ENCODE data around the gene INTU. TPM values are rescaled to one million over a fixed set of nuclear protein-coding genes. Genes with fewer than 3 reads are reported as not detected.
"Not testable (repeated sequence)": the region's sequence is repeated elsewhere in the genome, so short reads cannot be mapped to it uniquely, and the experiment has no call there.

INTU gene
- 15.0 TPM for total RNA-seq

DNA sequence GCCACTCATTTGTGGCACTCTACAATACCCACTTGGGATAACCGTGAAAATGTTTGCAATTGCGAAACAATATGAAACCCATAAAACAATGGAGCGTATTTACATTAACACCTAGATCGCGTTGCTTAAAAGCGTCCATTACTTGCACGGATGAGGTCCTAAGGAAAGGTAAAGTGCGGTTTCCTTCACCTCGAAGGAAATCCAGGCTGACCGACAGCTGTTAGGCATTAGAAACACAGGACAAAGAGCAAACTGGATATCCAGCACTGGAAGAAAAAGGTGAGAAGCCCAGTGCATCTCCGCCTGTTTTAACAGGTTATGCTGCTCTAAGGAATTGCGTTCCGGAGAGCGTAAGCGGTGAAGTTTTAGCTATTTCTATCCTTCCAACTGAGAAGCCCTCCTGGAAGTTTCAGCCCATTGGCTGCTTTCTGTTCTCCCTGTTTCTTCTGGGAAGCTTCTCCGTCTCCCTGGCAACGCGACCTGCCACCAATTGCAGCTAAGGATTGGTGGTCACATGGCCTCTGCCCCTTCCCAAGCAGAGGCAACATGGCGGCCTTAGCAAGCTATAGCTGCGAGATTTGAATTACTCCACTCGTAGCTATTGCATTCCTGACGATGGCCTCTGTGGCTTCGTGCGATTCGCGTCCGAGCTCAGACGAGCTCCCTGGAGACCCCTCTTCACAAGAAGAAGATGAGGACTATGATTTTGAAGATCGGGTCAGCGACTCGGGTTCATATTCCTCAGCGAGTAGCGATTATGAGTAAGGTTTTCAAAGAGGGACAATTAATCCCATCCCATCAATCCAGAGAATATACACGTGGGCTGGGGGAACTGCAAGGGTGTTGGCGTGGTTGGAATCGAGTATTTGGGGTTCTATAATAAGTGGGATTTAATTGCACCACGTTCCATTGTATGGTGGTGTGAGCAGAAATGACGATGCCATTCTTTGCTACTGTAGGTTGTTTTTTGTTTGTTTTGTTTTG is at the start of gene INTU:
TSS of gene INTU (plus strand) at position 538 of the 984 bp plus-strand sequence. CDS start at position 616, 78 bp downstream.
- peak; percentile 94 for DNase-seq (ENCODE audit: low spot score)

DNA sequence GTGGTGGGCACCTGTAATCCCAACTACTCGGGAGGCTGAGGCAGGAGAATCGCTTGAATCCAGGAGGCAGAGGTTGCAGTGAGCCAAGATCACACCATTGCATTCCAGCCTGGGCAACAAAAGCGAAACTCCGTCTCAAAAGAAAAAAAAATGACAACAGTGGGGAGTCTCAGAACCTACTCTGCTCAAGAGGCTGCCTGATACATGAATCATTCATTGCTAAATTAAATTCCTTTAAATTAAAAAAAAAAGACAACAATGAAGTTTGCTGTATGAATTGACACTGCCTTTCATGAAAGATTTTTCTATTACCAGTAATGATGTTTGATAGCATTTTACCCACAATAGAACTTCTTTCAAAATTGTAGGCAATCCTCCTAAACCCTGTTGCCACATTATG is 46.3 kb upstream of the INTU start:
- DNase-seq (ENCODE audit: low spot score): not testable (repeated sequence)

DNA sequence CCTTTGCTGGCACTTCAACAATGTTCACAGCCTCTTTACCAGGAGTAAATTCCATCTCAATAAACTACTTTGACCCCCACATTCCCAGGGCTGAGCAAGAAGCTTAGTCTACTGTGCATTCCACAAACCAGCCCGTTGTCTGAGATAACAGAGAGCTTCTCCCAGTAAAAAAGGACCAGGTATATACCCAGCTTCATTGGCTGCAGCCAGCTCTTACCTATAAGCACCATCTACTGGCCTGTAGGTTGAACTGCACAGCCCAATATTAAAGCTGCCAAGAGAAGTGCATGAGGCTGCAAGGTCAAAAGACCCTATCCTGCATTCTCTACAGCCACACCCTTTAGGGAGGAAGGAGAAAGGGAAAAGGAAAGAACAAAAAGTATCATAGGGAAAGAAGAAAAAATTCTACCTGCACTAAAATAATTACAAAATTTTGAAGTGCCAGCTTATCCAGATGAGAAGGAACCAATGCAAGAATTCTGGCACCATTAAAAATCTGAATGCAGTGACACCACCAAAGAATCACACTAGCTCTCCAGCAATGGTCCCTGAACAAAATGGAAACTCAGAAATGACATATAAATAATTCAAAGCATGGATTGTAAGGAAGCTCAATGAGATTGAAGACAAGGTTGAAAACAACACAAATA is 45.7 kb upstream of the INTU start:
- DNase-seq (ENCODE audit: low spot score): no peak

DNA sequence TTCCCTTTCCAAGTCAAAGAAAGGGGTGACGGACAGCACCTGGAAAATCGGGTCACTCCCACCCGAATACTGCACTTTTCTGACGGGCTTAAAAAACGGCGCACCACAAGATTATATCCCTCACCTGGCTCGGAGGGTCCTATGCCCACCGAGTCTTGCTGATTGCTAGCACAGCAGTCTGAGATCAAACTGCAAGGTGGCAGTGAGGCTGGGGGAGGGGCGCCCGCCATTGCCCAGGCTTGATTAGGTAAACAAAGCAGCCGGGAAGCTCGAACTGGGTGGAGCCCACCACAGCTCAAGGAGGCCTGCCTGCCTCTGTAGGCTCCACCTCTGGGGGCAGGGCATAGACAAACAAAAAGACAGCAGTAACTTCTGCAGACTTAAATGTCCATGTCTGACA is 43.6 kb upstream of the INTU start:
- DNase-seq (ENCODE audit: low spot score): not testable (repeated sequence)

DNA sequence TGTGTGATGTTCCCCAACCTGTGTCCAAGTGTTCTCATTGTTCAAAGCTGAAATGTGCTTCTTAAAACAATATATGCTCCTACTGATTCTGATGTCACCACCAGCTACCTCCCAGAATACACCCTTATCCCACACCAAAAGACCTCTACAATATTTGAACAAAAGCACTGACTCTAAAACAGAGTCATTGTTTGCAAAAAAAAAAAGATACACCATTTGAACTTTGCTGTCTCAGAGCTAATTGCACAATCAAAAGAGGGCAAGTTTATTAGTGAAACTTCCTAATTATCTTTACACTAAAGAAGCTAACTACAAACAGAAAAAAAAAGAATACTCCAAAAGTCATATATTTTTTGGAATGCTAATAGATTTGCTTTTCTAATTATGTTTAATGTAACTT is 34.1 kb upstream of the INTU start:
- DNase-seq (ENCODE audit: low spot score): no peak

DNA sequence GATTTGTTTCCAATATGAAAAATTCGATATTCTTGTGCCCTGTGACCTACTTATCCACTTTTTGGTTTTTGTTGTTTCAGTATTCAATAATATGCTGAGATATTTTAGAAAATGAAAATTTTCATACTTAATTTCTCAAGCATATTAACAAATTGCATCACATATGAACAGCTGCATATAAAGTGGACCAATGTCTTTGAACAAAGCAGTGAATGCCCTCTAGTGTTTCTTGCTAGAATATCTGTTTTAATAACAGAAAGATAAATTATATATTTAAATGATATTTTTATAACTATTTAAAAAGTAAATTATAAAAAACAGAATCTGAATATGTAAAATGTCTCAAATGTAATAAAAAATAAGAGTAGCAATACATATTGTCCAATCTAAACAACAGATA is 31.7 kb upstream of the INTU start:
- DNase-seq (ENCODE audit: low spot score): no peak

DNA sequence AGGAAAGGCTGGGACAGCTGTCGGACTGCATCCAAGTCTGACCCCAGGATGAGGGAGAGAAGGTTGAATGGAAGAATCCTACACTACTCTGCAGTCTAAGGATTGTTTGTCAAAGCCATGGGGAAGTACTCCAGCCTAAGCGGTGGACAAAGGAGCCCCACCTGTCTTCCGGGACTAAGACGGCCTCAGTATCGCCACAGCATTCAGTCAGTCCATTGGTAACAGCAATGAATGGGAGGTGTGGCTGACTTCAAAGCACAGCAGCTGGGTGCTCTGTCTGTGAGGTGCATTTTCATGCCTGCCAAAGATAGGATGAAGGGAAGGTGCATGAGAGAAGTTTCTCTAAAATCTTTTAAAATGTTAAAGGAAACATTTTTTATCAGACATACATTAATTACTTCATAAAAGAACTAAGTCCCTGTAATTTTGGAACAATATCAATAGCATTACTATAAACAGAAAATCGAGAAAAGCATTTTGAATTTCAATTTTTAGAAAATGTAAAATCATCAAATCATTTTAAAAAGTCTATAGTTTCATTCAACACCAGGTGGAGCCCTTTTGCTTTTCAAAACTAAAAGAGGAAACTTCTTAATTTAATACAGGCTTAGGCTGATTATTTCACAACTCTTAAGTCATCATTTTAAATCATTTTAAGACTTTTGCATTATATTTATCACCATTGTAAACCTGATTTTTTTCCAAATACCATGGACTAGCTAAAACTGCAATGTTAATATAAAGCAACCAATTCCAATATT is 27.6 kb upstream of the INTU start:
- DNase-seq (ENCODE audit: low spot score): no peak

DNA sequence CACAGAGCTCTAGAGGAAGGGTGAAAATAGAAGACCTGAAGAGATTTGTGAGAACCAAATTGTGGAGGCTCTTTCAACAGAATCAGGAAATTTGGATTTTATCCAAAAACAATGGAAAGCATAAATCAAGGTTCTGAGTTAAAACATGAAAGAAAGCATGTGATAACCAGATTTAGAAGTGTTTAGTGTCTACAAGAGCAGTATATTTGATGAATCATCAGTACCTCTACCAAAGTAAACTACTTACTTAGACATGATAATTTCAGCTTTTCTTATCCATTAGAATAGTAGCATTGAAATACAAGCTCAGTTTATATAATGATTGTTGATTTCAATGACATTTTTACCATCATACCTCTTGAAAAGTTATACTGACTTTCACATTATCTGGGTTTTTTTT is 25.9 kb upstream of the INTU start:
- no peak for DNase-seq (ENCODE audit: low spot score)

DNA sequence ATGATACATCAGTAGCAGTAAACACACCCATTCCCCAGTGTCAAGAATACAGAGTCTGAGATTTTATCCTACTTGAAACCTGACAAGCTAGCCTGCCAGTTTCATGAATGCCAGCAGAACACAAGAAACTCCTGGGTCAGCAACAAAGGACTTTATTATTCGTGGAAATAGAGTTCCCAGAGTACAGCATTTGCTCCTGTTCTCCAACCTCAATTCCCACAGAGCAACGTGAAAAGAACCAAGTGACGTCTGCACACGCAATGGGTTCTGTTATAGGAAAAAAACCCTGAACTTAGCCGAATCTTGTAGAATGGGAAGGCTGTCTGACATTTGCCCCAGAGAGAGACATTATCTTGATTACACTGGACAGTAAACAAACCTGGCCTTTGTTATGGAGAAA is 23.3 kb upstream of the INTU start:
- DNase-seq (ENCODE audit: low spot score): no peak

DNA sequence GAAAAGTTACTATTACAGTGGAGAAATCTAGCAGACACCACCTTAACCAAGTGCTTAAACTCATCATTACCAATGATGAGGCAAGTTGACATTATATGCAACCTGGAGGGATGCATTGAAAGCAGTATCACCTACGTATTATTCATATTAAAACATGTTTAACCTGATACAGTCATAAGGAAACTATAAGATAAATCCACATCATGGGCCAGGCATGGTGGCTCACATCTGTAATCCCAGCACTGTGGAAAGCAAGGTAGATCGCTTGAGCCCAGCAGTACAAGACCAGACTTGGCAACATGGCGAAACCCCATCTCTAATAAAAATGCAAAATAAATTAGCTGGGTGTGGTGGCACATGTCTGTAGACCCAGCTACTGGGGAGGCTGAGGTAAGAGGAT is 22.3 kb upstream of the INTU start:
- no peak for DNase-seq (ENCODE audit: low spot score)

DNA sequence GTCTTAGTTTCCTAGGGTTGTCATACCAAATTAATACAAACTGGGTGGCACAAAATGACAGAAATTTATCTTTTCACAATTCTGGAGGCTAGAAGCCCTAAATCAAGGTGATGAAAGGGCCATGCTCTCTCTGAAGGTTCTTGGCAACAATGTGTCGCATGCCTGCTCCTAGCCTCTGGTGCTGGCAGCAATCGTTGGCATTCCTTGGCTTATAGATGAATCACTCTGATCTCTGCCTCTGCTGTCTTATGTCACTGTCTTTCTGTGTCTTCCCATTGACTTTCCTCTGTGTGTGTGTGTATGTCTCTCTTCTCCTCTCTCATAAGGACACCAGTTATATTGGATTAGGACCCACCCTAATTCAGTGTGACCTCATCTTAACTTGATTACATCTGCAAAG is 15.9 kb upstream of the INTU start:
- DNase-seq (ENCODE audit: low spot score): no peak

DNA sequence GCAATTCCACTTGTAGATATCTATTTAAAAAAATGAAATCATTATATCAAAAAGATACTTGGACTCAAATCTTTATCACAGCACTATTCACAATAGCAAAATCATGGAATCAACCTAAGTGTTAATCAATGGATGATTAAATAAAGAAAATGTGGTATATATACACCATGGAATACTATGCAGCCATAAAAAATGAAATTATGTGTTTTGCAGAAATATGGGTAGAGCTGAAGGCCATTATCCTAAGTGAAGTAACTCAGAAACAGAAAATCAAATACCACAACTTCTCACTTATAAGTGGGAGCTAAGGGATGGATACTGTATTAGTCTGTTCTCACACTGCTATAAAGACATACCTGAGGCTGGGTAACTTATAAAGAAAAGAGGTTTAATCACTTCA is 14.3 kb upstream of the INTU start:
- no peak for DNase-seq (ENCODE audit: low spot score)

DNA sequence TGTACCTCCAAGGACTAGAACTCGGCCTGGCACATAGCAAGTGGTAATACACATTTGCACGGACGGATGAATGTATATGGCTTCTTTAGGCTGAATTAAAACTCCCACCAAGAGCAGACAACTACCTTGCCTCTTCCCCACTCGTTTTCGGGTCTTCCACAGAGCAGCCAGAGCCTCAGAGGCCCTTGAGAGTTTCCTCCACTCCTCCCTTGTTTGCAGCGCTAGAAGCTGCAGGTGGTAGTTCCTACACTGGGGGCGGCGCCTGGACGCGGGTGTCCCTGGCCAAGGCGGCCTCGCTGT is 10.2 kb upstream of the INTU start:
- DNase-seq (ENCODE audit: low spot score): no peak

DNA sequence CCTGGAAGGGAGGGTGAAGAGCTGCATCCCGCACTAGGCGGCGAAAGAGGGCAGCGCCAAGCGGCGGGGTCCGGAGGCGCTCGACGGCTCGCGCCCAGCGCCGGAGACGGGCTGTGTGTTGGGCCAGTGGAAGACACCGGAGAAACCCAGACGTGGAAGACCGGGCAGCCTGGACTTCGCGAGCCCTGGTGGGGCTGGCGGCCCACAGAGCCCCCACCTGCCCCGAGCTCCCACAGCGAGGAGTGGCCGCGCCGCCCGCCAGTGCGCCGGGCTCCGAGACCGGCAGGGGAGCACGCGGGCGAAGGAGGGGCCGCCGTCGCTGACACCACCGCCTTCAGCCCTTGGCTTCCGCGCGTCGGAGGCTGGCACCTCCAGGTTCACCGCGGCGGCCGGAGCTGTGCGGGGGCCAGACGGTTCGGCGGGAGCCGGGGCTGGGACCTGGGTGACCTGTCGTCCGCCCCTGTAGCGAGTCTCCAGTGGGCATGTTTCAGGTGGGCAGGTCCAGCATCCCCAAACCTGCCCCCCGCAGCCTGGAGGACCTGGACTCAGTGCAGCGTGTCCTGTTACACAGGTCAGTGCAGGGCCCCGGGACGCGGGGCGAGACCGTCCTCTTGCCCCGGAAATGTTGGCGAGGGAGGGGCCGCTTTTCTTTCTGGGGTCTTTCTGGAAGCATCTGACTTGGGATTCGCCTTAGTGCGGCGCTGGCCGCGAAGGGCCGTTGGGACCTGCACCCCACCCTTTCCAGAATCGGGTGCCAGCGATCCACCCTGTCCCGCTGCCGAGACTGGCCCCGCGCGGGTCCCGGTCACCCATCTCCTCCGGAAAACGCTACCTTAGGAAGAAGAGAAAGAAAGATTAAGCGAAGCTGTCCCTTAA is 9.6 kb upstream of the INTU start:
- no peak for DNase-seq (ENCODE audit: low spot score)

DNA sequence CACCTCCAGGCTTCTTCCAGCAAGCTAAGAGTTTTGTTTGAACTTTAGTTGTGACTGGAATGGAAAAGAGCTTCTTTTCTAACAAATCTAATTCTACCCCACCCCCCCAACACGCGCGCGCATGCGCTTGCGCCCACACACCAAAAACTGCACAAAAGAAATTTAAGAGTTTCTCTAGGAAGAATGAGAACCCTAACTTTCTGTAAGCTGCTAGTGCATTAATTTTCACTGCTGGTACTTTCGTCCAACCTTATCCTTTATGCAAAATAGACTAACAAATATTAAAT is 9.0 kb upstream of the INTU start:
- DNase-seq (ENCODE audit: low spot score): no peak

DNA sequence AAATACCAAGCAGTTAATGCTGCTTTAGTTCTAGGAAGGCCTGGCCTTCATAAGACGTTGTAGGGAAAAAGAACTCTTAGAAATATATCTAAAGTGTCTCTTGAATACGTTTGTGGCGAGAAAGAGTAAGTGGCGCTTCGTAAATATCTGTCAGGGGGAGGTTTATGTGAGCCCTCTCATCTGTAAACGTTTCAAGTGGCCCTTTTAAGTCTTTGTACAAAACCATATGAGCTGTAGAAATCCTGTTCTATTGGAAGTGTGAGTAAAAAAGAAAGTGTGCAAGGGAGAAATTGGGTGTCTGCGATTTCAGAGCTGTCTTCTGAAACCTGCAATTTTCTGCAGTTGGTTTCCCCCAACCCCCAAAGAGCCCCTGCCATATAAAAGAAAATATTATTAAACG is 8.6 kb upstream of the INTU start:
- no peak for DNase-seq (ENCODE audit: low spot score)

DNA sequence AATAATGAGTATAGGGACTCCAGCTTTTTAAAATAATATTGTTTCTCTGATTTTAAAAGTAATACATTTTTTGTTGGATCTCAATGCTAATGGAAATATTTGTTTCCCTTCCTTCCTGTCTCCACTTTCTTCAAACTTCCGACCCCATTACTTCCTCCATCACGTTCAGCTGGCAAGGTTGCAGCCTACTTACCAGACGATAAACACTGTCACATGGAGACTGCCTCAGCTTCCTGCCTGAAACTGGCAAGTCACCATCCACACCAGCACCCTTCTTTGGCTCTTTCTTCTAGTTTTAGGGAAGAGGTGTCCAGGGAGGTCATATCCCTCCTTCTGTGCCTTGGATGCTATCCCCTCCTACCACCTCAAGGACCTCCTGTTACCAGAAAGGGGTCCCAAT is 3.4 kb upstream of the INTU start:
- no peak for DNase-seq (ENCODE audit: low spot score)

DNA sequence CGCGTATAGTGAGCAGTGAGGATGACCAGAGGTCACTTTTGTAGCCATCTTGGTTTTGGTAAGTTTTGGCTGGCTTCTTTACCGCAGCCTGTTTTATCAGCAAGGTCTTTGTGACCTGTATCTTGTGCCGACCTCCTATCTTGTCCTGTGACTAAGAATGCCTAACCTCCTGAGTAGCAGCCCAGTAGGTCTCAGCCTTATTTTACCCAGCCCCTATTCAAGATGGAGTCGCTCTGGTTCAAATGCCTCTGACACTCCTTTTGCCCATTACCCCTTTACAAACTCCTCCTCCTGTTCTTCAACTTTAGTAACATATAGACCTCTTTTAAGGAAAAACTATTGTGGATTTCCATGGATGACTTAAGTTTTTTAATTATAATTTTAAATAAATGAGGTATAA is 2.6 kb upstream of the INTU start:
- DNase-seq (ENCODE audit: low spot score): no peak

DNA sequence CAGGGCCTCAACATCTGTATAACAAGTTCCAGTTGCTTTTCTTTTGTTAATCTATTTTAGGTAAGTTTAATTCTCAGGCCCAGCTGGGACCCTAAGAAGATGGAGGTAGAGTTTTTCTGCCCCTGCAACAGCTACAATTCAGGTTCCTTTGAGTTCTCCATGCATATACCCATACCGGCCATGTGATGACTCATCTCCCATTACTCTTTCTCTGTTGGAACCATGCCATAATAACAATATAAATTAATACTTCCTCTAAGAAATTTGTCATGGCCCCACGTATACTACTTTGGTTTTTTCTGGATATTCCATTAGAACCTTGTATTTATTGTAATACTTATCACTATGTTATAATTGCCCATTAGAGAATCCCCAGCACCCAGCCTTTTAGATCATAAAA is 1.3 kb upstream of the INTU start:
- no peak for DNase-seq (ENCODE audit: low spot score)

DNA sequence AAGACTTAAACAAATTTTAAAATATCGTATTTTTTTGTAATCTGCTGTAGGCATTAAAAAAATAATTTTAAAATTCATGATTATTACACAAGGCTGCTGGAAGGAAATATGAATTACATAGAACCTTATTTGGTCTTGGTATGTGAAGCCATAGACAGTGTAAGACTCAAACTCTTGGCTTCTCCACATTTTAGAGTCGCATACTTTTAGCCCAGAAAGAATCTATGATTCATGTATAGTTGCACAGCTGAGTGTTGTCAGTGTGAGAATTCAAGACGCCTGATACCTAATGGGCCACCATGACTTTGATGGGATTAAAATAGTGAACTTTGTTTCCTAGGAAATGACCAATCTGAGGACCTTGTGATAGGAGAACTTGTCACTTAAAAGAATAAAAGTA is 1.4 kb downstream of the INTU start:
- no peak for DNase-seq (ENCODE audit: low spot score)

DNA sequence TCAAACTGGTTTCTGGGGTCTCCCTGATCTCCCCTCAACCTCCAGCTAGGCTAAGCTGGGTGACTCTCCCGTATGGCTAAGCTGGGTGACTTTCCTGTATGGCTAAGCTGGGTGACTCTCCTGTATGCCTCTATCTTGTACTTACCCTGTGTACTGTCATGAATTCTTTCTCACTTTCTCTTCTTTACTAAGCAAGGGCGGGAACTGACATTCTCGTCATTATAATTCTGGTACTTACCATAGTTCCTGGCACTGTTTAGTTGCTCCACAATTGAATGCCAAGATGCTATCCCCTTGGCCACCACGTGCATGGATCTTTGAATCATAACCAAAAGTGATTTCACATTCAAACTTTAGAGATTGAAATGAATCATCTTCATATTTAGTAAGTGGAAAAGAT is 8.8 kb downstream of the INTU start:
- no peak for DNase-seq (ENCODE audit: low spot score)

DNA sequence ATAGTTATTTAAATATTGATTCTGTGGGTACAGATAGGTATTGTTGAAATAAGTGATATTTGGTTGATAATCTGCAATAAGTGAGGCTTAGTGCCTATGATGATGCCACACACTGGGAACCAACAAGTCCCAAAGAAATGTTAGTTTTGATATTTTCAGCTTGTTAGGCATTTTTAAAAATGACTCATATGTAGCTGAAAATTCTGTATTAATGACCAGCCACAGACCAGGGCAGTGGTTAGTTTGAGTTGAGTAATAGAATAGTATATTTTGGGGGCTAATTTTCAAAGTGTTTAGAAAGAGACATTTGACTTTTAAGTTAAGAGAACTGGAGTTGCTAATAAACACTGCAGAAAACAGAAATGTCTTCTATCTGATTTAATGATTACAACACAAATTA is 9.4 kb downstream of the INTU start:
- DNase-seq (ENCODE audit: low spot score): no peak
